K562 (cell line): Measurements from ENCODE around the gene PPP2R2D. TPM values are rescaled to one million over a fixed set of nuclear protein-coding genes. Genes with fewer than 3 reads are reported as not detected.

Experiments
- CTCFL ChIP-seq: IDR thresholded peaks from 2 replicates; pipeline ENCODE4 v1.6.1; 2011; ENCODE audit warnings: borderline replicate concordance, low read depth, mild to moderate bottlenecking, moderate library complexity, low read length; ENCODE audit not compliant: insufficient read depth, poor library complexity, severe bottlenecking
- GMEB1 ChIP-seq: fragments of 250-450 bp; sonication (Bioruptor Pico); IDR thresholded peaks from 2 replicates; pipeline ENCODE4 v1.4.0; 2020; ENCODE audit warnings: mild to moderate bottlenecking
- HES1 ChIP-seq: fragments of 450-650 bp; IDR thresholded peaks from 2 replicates; pipeline ENCODE4 v1.6.1; 2016; ENCODE audit warnings: low read depth, mild to moderate bottlenecking, moderate library complexity
- HOMEZ ChIP-seq: fragments of 250-450 bp; sonication (Bioruptor Pico); IDR thresholded peaks from 2 replicates; pipeline ENCODE4 v1.4.0; 2020; ENCODE audit warnings: mild to moderate bottlenecking, moderate library complexity
- JUND ChIP-seq, 2 experiments: IDR thresholded peaks; 2 replicates in 1 of 2; 3 replicates in 1 of 2; pipeline ENCODE4 v1.6.1; 2011; ENCODE audit warnings: borderline replicate concordance in 2 of 2, low read depth in 2 of 2, low read length in 2 of 2, improper control_type of control experiment in 1 of 2, missing biosample characterization in 1 of 2, missing genetic modification characterization in 1 of 2, missing genetic modification reagents in 1 of 2
- MAX ChIP-seq: sonication (generic); formaldehyde crosslinking; IDR thresholded peaks from 2 replicates; pipeline ENCODE4 v1.9.0; 2022; ENCODE audit warnings: mild to moderate bottlenecking, missing genetic modification reagents
- MAZ ChIP-seq, 2 experiments: fragments of 450-650 bp in 1 of 2; sonication (generic) in 1 of 2; formaldehyde crosslinking; IDR thresholded peaks in 1 of 2; conservative IDR thresholded peaks in 1 of 2; 2 replicates each; pipeline versions ENCODE4 v1.4.0 to v1.5.0; 2020; ENCODE audit warnings: mild to moderate bottlenecking in 1 of 2, missing genetic modification reagents in 1 of 2
- MYBL2 ChIP-seq, 2 experiments: fragments of 450-650 bp in 1 of 2; sonication (generic) in 1 of 2; formaldehyde crosslinking in 1 of 2; IDR thresholded peaks; 2 replicates each; pipeline versions ENCODE4 v1.6.1 to v1.8.1; 2017 to 2022; ENCODE audit warnings: borderline replicate concordance in 1 of 2, inconsistent platforms in 1 of 2, low read depth in 1 of 2, mild to moderate bottlenecking in 1 of 2, missing genetic modification reagents in 1 of 2, moderate library complexity in 1 of 2
- POU5F1 ChIP-seq: fragments of 150-350 bp; IDR thresholded peaks from 2 replicates; pipeline ENCODE4 v1.6.1; 2014; ENCODE audit warnings: borderline replicate concordance, low read length, low read depth, mild to moderate bottlenecking; ENCODE audit not compliant: partially characterized antibody
- TAF15 ChIP-seq: fragments of 200-400 bp; formaldehyde crosslinking; IDR thresholded peaks from 2 replicates; pipeline ENCODE4 v1.6.1; 2017; ENCODE audit warnings: mild to moderate bottlenecking, low read depth, low read length, moderate library complexity
- TGIF2 ChIP-seq: sonication (generic); formaldehyde crosslinking; IDR thresholded peaks from 2 replicates; pipeline ENCODE4 v1.8.1; 2022; ENCODE audit warnings: mild to moderate bottlenecking, missing genetic modification reagents, moderate library complexity
- ZNF431 ChIP-seq: sonication (generic); formaldehyde crosslinking; IDR thresholded peaks from 2 replicates; pipeline ENCODE4 v1.8.0; 2022; ENCODE audit warnings: mild to moderate bottlenecking, missing genetic modification reagents
- polyA plus RNA-seq, 8 experiments: library from polyadenylated mRNA; depleted of rRNA in 4 of 8; stranded (reverse) in 5 of 8; unstranded in 3 of 8; fragments of >200 nt; fragmentation: Nextera tagmentation in 2 of 8; fragmentation: Illumina TruSeq in 1 of 8; extraction: Ambion mirVana in 2 of 8; extraction: Trizol in 1 of 8; gene quantifications; 2 replicates each; pipeline versions ENCODE4 v1.2.1 to v1.2.3, GENCODE V29; 2011 to 2014; ENCODE audit warnings: inconsistent platforms in 1 of 8, missing spikeins in 1 of 8
- total RNA-seq, 7 experiments: library from RNA; depleted of rRNA in 6 of 7; stranded (reverse); fragments of >200 nt in 6 of 7; fragmentation: Illumina TruSeq in 2 of 7; extraction: Trizol in 2 of 7; gene quantifications; 2 replicates each; pipeline versions ENCODE4 v1.2.1 to v1.2.3, GENCODE V29; 2011 to 2021; ENCODE audit warnings: low replicate concordance in 1 of 7

The PPP2R2D gene
- total and polyA plus RNA-seq, 9 of the 15 experiments (the other 6 are each of a cell fraction or from before 2014, with no cell fraction given), result 1.9 to 37.0 (median 26.8) TPM

- TF ChIP-seq CTCFL (no peak), HES1 (no peak), ZNF431 (CRISPR knock-in tag) (no peak), JUND (IDR thresholded peaks at IDR 0.05; ENCODE audit: borderline replicate concordance, low read depth, low read length) (peak; percentile 96), JUND (tag; IDR thresholded peaks at IDR 0.05; ENCODE audit: borderline replicate concordance, low read depth, low read length) (peak; percentile 59; the same call in 1 of the 3 replicates), TGIF2 (CRISPR knock-in tag) (no peak), POU5F1 (no peak), MYBL2 (IDR thresholded peaks at IDR 0.05; ENCODE audit: low read depth) (no peak), MYBL2 (CRISPR knock-in tag; IDR thresholded peaks at IDR 0.05; ENCODE audit: borderline replicate concordance) (no peak), GMEB1 (peak; percentile 50; the same call in 1 of the 2 replicates), TAF15 (no peak), HOMEZ (CRISPR knock-in tag) (no peak), MAX (CRISPR knock-in tag) (peak; percentile 66; the same call in 1 of the 2 replicates), MAZ (CRISPR knock-in tag; conservative IDR thresholded peaks at IDR 0.05 in 1 of 2, IDR thresholded peaks at IDR 0.05 in 1 of 2) (peak in 1 of 2 experiments; percentile 63; a peak in 2 of 4 replicates)
- TF ChIP-seq, all 486 proteins: peak for 61
Observed at GRCh38 chr10:131900350-131901152, at the start of gene PPP2R2D (continued).
